Hematopoietic multipotent progenitor cell (in vitro differentiated cells): Measurements from ENCODE around the gene ECI1. TPM values are rescaled to one million over a fixed set of nuclear protein-coding genes. Genes with fewer than 3 reads are reported as not detected.
"Not testable (repeated sequence)": the region's sequence is repeated elsewhere in the genome, so short reads cannot be mapped to it uniquely, and the experiment has no call there.

Experiments
- DNase-seq, 3 donors: peaks; one replicate each; pipeline ENCODE4 v3.0.0-alpha.2; 2011 to 2015; ENCODE audit warnings: low read depth in 2 of 3, low spot score in 2 of 3
- total RNA-seq: library from RNA; depleted of rRNA; stranded (reverse); fragments of >200 nt; gene quantifications from one replicate; pipeline ENCODE4 v1.2.3, GENCODE V29; 2012

ECI1 gene
- total RNA-seq, 1 donor = 53.9 TPM

- no peak for DNase-seq
Measured at GRCh38 chr16:2257726-2258125, 6.3 kb upstream of the ECI1 start.

GRCh38 chr16:2256531-2257140 is 5.2 kb upstream of the ECI1 start:
- DNase-seq = no peak

GRCh38 chr16:2253293-2253692 is 1.9 kb upstream of the ECI1 start:
- DNase-seq = no peak

GRCh38 chr16:2252806-2253148 is 1.4 kb upstream of the ECI1 start:
- DNase-seq = no peak

- DNase-seq = peak; percentile 23 to 43 (median 33)
Measured at GRCh38 chr16:2250652-2251295, 613 bp downstream of the ECI1 start.

GRCh38 chr16:2246301-2246885 is 5.0 kb downstream of the ECI1 start:
- no peak for DNase-seq

- DNase-seq = no peak
Measured at GRCh38 chr16:2244926-2245795, 6.2 kb downstream of the ECI1 start.

GRCh38 chr16:2244301-2244700 is 7.1 kb downstream of the ECI1 start:
- DNase-seq = no peak

GRCh38 chr16:2243781-2244180 is 7.6 kb downstream of the ECI1 start:
- DNase-seq = no peak

- no peak for DNase-seq
Measured at GRCh38 chr16:2243031-2243528, 8.3 kb downstream of the ECI1 start.

GRCh38 chr16:2242598-2242997 is 8.8 kb downstream of the ECI1 start:
- no peak for DNase-seq

GRCh38 chr16:2240331-2240730 is 11.1 kb downstream of the ECI1 start:
- DNase-seq = not testable (repeated sequence)

GRCh38 chr16:2238838-2239675 is 12.3 kb downstream of the ECI1 start:
- DNase-seq = no peak

GRCh38 chr16:2238150-2238837 is 13.1 kb downstream of the ECI1 start:
- no peak for DNase-seq

- no peak for DNase-seq
Measured at GRCh38 chr16:2237493-2238149, 13.8 kb downstream of the ECI1 start.

GRCh38 chr16:2237102-2237482 is 14.3 kb downstream of the ECI1 start:
- DNase-seq = no peak

- no peak for DNase-seq
Measured at GRCh38 chr16:2236337-2237101, 14.9 kb downstream of the ECI1 start, which contains the start of gene DNASE1L2. DNASE1L2 (plus strand) TSS chr16:2236444; CDS start chr16:2236817, 373 bp downstream.

GRCh38 chr16:2235695-2236336 is 15.6 kb downstream of the ECI1 start:
- DNase-seq = no peak
